Left lung (tissue), 14 donors: ENCODE results near the gene SVIL. TPM values are rescaled to one million over a fixed set of nuclear protein-coding genes. Genes with fewer than 3 reads are reported as not detected.
A peak's percentile ranks its signal among the peaks of the same experiment; 100 is the strongest.

Experiments used
- ATAC-seq: fragments of 200-7000 bp; cut with Tn5 transposase; one replicate; pipeline ENCODE4 v1.9.1; 2020; ENCODE audit warnings: moderate library complexity
- DNase-seq, 4 donors: peaks; one replicate each; pipeline ENCODE4 v3.0.0-alpha.2; 2013 to 2020
- H3K27ac ChIP-seq, 2 donors: fragments of 200-600 bp; sonication (generic) in 1 of 2; one replicate each; pipeline versions ENCODE4 v1.5.0 to v1.8.0; 2020 to 2021
- H3K27me3 ChIP-seq, 2 donors: fragments of 200-600 bp; sonication (generic) in 1 of 2; one replicate each; pipeline versions ENCODE4 v1.5.0 to v1.8.0; 2020 to 2021
- H3K36me3 ChIP-seq, 2 donors: fragments of 200-600 bp; sonication (generic) in 1 of 2; one replicate each; pipeline versions ENCODE4 v1.5.0 to v1.8.0; 2020 to 2021
- H3K4me1 ChIP-seq, 2 donors: fragments of 200-600 bp; one replicate each; pipeline ENCODE4 v1.8.0; 2021
- H3K4me3 ChIP-seq, 2 donors: fragments of 200-600 bp; sonication (generic) in 1 of 2; one replicate each; pipeline versions ENCODE4 v1.5.0 to v1.8.0; 2020 to 2021; ENCODE audit warnings: mild to moderate bottlenecking in 1 of 2
- H3K9me3 ChIP-seq, 2 donors: fragments of 200-600 bp; sonication (generic) in 1 of 2; one replicate each; pipeline versions ENCODE4 v1.5.0 to v1.8.0; 2020 to 2021
- CTCF ChIP-seq, 2 donors: fragments of 200-600 bp; sonication (generic) in 1 of 2; IDR thresholded peaks; one replicate each; pipeline versions ENCODE4 v1.5.0 to v1.8.0; 2021; ENCODE audit warnings: antibody characterized with exemption in 2 of 2
- intact Hi-C, 2 donors: fragments of 100-400 bp; cut with DNase I; formaldehyde crosslinking; loops; one replicate each; pipeline versions ENCODE4 v1.11.2 to v1.14.2; 2022
- long read RNA-seq, 12 donors: library from polyadenylated mRNA in 2 of 12; unstranded in 2 of 12; transcript quantifications; one replicate each; pipeline ENCODE4 v2.0.0 and lab custom pipeline, GENCODE V29; 2019 to 2026
- polyA plus RNA-seq, 6 donors: library from polyadenylated mRNA; unstranded; fragments of 120-200 nt; gene quantifications; one replicate each; pipeline ENCODE4 v1.2.1, GENCODE V29; 2013; ENCODE audit not compliant: insufficient read length in 6 of 6
- total RNA-seq, 2 donors: library from RNA; stranded (reverse); fragmentation: NEBNext Ultra II Directional; extraction: Animal tissue kit (Norgen Biotek cat#: 25700); gene quantifications; one replicate each; pipeline ENCODE4 v1.2.1, GENCODE V29; 2021
- donor health status: DM: no; HTN: yes; CAD: no.
- donor health status: DM: no; HTN: no; CAD: no.

Gene SVIL
- total RNA-seq (100 to 1,000 TPM in 1 of 2 donors, 10 to 100 TPM in 1; 73.7 to 103 TPM), polyA plus RNA-seq (10 to 100 TPM; 49.3 to 58.5 (median 52.8) TPM)
- long read RNA-seq, donor 1: 0 reads
- long read RNA-seq, donor 2, partial matches to known transcripts: 5 of 7 reads
- long read RNA-seq, donor 2, other reads (novel, unspliced or antisense): 0 of 7 reads
- long read RNA-seq, donor 3: 0 reads
- long read RNA-seq, donor 4, partial matches to known transcripts: 21 of 31 reads
- long read RNA-seq, donor 4, other reads (novel, unspliced or antisense): 10 of 31 reads
- long read RNA-seq, donor 5, partial matches to known transcripts: 7 of 16 reads
- long read RNA-seq, donor 5, other reads (novel, unspliced or antisense): 9 of 16 reads
- long read RNA-seq, donor 6: 0 reads
- long read RNA-seq, donor 7: 0 reads
- long read RNA-seq, donor 8: 0 reads
- long read RNA-seq, donor 9: 0 reads
- long read RNA-seq, donor 10, partial matches to known transcripts: 2 of 15 reads
- long read RNA-seq, donor 10, other reads (novel, unspliced or antisense): 13 of 15 reads
- long read RNA-seq, donor 11, partial matches to known transcripts: 0 of 31 reads
- long read RNA-seq, donor 11, other reads (novel, unspliced or antisense): 31 of 31 reads
- long read RNA-seq, donor 12: 0 reads

GRCh38 chr10:29634764-29635625, at the start of gene SVIL:
Gene SVIL (minus strand): TSS chr10:29634971. CDS start chr10:29555058, 79,913 bp downstream.
- no peaks in the 10 kb centered on the region for H3K36me3 ChIP-seq
- H3K27ac ChIP-seq: peak within 1 kb of the TSS; percentile 25 to 84
- TF ChIP-seq CTCF (IDR thresholded peaks at IDR 0.05): peak in 1 of 2 donors; percentile 17
- ATAC-seq (peak; percentile 63), DNase-seq (peak in 2 of 4 donors; percentile 49 to 73)
- H3K4me3 ChIP-seq: no peak within 1 kb of the TSS
- H3K4me1 ChIP-seq: peaks cover 33 to 66% of the 10 kb centered on the region in 2 donors
- no peaks in the 10 kb centered on the region for H3K9me3 ChIP-seq
- H3K27me3 ChIP-seq: no peaks in the 10 kb centered on the region
- intact Hi-C loops: no loop called here

- Histone ChIP-seq H3K4me3 (no peak overlapping the region), H3K27ac (peak overlapping the region in 1 of 2 donors; percentile 85), H3K9me3 (no peaks in the 10 kb centered on the region), H3K36me3 (peaks cover 0 to 8% of the 10 kb centered on the region in 2 donors), H3K27me3 (no peaks in the 10 kb centered on the region), H3K4me1 (peaks cover 0 to 56% of the 10 kb centered on the region in 2 donors)
- intact Hi-C loops: no loop called here
- peak; percentile 84 for ATAC-seq
- peak in 2 of 4 donors; percentile 69 to 76 for DNase-seq
- TF ChIP-seq CTCF (IDR thresholded peaks at IDR 0.05): no peak
Measured at GRCh38 chr10:29681676-29682448, 47.1 kb upstream of the SVIL start.

- intact Hi-C loops: no loop called here
- DNase-seq: no peak
- Histone ChIP-seq H3K4me1 (peaks cover 0 to 43% of the 10 kb centered on the region in 2 donors), H3K36me3 (peaks cover 0 to 13% of the 10 kb centered on the region in 2 donors), H3K27ac (peak overlapping the region in 1 of 2 donors; percentile 85), H3K4me3 (no peak overlapping the region), H3K9me3 (peaks cover 0 to 6% of the 10 kb centered on the region in 2 donors), H3K27me3 (no peaks in the 10 kb centered on the region)
- no peak for TF ChIP-seq CTCF (IDR thresholded peaks at IDR 0.05)
- ATAC-seq: no peak
Measured at GRCh38 chr10:29680091-29680490, 45.3 kb upstream of the SVIL start.

GRCh38 chr10:29676732-29677131, 42.0 kb upstream of the SVIL start:
- peaks cover 0 to 26% of the 10 kb centered on the region in 2 donors for H3K4me1 ChIP-seq
- peaks cover 0 to 15% of the 10 kb centered on the region in 2 donors for H3K36me3 ChIP-seq
- no peak for TF ChIP-seq CTCF (IDR thresholded peaks at IDR 0.05)
- DNase-seq: no peak
- intact Hi-C loops: no loop called here
- no peak overlapping the region for H3K4me3 ChIP-seq
- ATAC-seq: no peak
- H3K27ac ChIP-seq: no peak overlapping the region
- peaks cover 0 to 12% of the 10 kb centered on the region in 2 donors for H3K9me3 ChIP-seq
- no peaks in the 10 kb centered on the region for H3K27me3 ChIP-seq
